NCI-H2196 treated with DMSO at 0.1 percent for 48 hours (cell line): ENCODE measurements around the gene DIAPH2.

Experiments used
- DNase-seq: peaks from one replicate; lab custom pipeline; 2025; ENCODE audit not compliant: unreplicated experiment; lab: John Stamatoyannopoulos, UW

Gene DIAPH2

GRCh38 chrX:97284531-97284930 lies 599.9 kb downstream of the DIAPH2 start:
- no peak for DNase-seq

GRCh38 chrX:97290199-97290598 lies 605.6 kb downstream of the DIAPH2 start:
- no peak for DNase-seq

- no peak for DNase-seq
Measured at GRCh38 chrX:97294041-97294440, 609.4 kb downstream of the DIAPH2 start.

GRCh38 chrX:97295954-97296353 lies 611.3 kb downstream of the DIAPH2 start:
- DNase-seq = no peak

- DNase-seq = no peak
Measured at GRCh38 chrX:97306771-97307470, 622.3 kb downstream of the DIAPH2 start.

- no peak for DNase-seq
Measured at GRCh38 chrX:97308171-97308570, 623.5 kb downstream of the DIAPH2 start.

GRCh38 chrX:97309487-97310116 lies 625.0 kb downstream of the DIAPH2 start:
- DNase-seq = no peak

- no peak for DNase-seq
Measured at GRCh38 chrX:97310373-97310772, 625.7 kb downstream of the DIAPH2 start.

- DNase-seq = no peak
Measured at GRCh38 chrX:97311066-97311778, 626.6 kb downstream of the DIAPH2 start.

- no peak for DNase-seq
Measured at GRCh38 chrX:97314345-97314744, 629.7 kb downstream of the DIAPH2 start.

GRCh38 chrX:97315939-97316338 lies 631.3 kb downstream of the DIAPH2 start:
- no peak for DNase-seq

- DNase-seq = no peak
Measured at GRCh38 chrX:97320305-97320704, 635.7 kb downstream of the DIAPH2 start.

- DNase-seq = no peak
Measured at GRCh38 chrX:97322401-97322800, 637.8 kb downstream of the DIAPH2 start.

- DNase-seq = no peak
Measured at GRCh38 chrX:97326456-97326855, 641.8 kb downstream of the DIAPH2 start.

- DNase-seq = no peak
Measured at GRCh38 chrX:97328853-97329390, 644.3 kb downstream of the DIAPH2 start.

GRCh38 chrX:97330151-97330550 lies 645.5 kb downstream of the DIAPH2 start:
- no peak for DNase-seq

- no peak for DNase-seq
Measured at GRCh38 chrX:97332963-97333362, 648.3 kb downstream of the DIAPH2 start.

GRCh38 chrX:97334850-97335249 lies 650.2 kb downstream of the DIAPH2 start:
- no peak for DNase-seq

GRCh38 chrX:97344724-97345123 lies 660.1 kb downstream of the DIAPH2 start:
- no peak for DNase-seq

GRCh38 chrX:97358941-97359340 lies 674.3 kb downstream of the DIAPH2 start:
- DNase-seq = no peak

GRCh38 chrX:97363843-97364242 lies 679.2 kb downstream of the DIAPH2 start:
- DNase-seq = no peak

- DNase-seq = no peak
Measured at GRCh38 chrX:97366237-97366636, 681.6 kb downstream of the DIAPH2 start.
